ENCODE data around the gene SLC9A9. TPM values are rescaled to one million over a fixed set of nuclear protein-coding genes. Genes with fewer than 3 reads are reported as not detected.

The SLC9A9 gene
- polyA plus RNA-seq, 1 of the 3 experiments (the other 2 are of a cell fraction): 0.05 TPM

- Histone ChIP-seq H3K9me3 (no peaks in the 10 kb centered on the region), H3K27ac (ENCODE audit: low read depth in 2 of 2, low read length in 1 of 2) (no peak overlapping the region), H4K20me1 (ENCODE audit: insufficient read depth) (no peaks in the 10 kb centered on the region), H3K27me3 (ENCODE audit: insufficient read depth) (no peaks in the 10 kb centered on the region), H3K9me2 (no peaks in the 10 kb centered on the region), H3K4me1 (ENCODE audit: control insufficient read depth in 1 of 2, insufficient read depth in 2 of 2, low read depth in 1 of 2, low read length in 1 of 2) (no peaks in the 10 kb centered on the region), H3K9ac (no peak overlapping the region), H2AFZ (ENCODE audit: low read depth) (no peak overlapping the region), H3K4me2 (no peak overlapping the region), H3K79me2 (ENCODE audit: insufficient read depth) (no peaks in the 10 kb centered on the region), H3K4me3 (ENCODE audit: low read depth in 2 of 2, low read length in 1 of 2) (no peak overlapping the region), H3K36me3 (replicated peaks in 1 of 2; ENCODE audit: control insufficient read depth in 1 of 2, insufficient read depth in 2 of 2, low read length in 1 of 2) (no peaks in the 10 kb centered on the region), H3F3A (replicated peaks; ENCODE audit: insufficient read depth) (no peaks in the 10 kb centered on the region)
- no peak for TF ChIP-seq TAF1 (IDR thresholded peaks at IDR 0.05; ENCODE audit: borderline replicate concordance, low read depth, low read length)
- no peak for TF ChIP-seq MEF2A (IDR thresholded peaks at IDR 0.05; ENCODE audit: borderline replicate concordance, low read depth)
- TF ChIP-seq GABPA (IDR thresholded peaks at IDR 0.05; ENCODE audit: low read depth): no peak
- no peak for TF ChIP-seq JUND (IDR thresholded peaks at IDR 0.05)
- no peak for TF ChIP-seq FOXM1 (IDR thresholded peaks at IDR 0.05; ENCODE audit: low read depth)
- TF ChIP-seq FOXJ3 (CRISPR knock-in tag; IDR thresholded peaks at IDR 0.05): no peak
- no peak for TF ChIP-seq RXRA (IDR thresholded peaks at IDR 0.05; ENCODE audit: borderline replicate concordance, low read depth)
- TF ChIP-seq RCOR1 (IDR thresholded peaks at IDR 0.05; ENCODE audit: low read length): no peak
- TF ChIP-seq POLR2AphosphoS5 (IDR thresholded peaks at IDR 0.05; ENCODE audit: low read depth, low read length): no peak
- TF ChIP-seq YY1 (IDR thresholded peaks at IDR 0.05; ENCODE audit: low read depth): no peak
- no peak for TF ChIP-seq CHD2 (IDR thresholded peaks at IDR 0.05; ENCODE audit: low read length, partially characterized antibody)
- no peak for TF ChIP-seq RFX5 (IDR thresholded peaks at IDR 0.05; ENCODE audit: low read length)
- TF ChIP-seq USF1 (IDR thresholded peaks at IDR 0.05; ENCODE audit: borderline replicate concordance, low read depth): no peak
- no peak for TF ChIP-seq RAD21 (IDR thresholded peaks at IDR 0.05; ENCODE audit: low read length)
- no peak for TF ChIP-seq USF2 (IDR thresholded peaks at IDR 0.05; ENCODE audit: borderline replicate concordance, low read depth, low read length)
- TF ChIP-seq ELF1 (IDR thresholded peaks at IDR 0.05): no peak
- TF ChIP-seq NFIC (IDR thresholded peaks at IDR 0.05; ENCODE audit: borderline replicate concordance): no peak
- ChIA-PET POLR2A (no interaction called here), CTCF (no interaction called here)
- WGBS (ENCODE audit: low lambda C conversion rate): 21% methylated on average over 3 of the region's 3 CpGs
- no peak for DNase-seq
Observed at GRCh38 chr3:143220741-143221140, 627.5 kb downstream of the SLC9A9 start.

GRCh38 chr3:143218166-143218835, 630.0 kb downstream of the SLC9A9 start:
- Histone ChIP-seq H3K4me1 (ENCODE audit: control insufficient read depth in 1 of 2, insufficient read depth in 2 of 2, low read depth in 1 of 2, low read length in 1 of 2) (no peaks in the 10 kb centered on the region), H3K79me2 (ENCODE audit: insufficient read depth) (no peaks in the 10 kb centered on the region), H3K4me3 (ENCODE audit: low read depth in 2 of 2, low read length in 1 of 2) (no peak overlapping the region), H3K27ac (ENCODE audit: low read depth in 2 of 2, low read length in 1 of 2) (no peak overlapping the region), H3F3A (replicated peaks; ENCODE audit: insufficient read depth) (no peaks in the 10 kb centered on the region), H3K9ac (no peak overlapping the region), H3K4me2 (no peak overlapping the region), H3K27me3 (ENCODE audit: insufficient read depth) (no peaks in the 10 kb centered on the region), H3K9me2 (no peaks in the 10 kb centered on the region), H4K20me1 (ENCODE audit: insufficient read depth) (no peaks in the 10 kb centered on the region), H2AFZ (ENCODE audit: low read depth) (no peak overlapping the region), H3K9me3 (no peaks in the 10 kb centered on the region), H3K36me3 (replicated peaks in 1 of 2; ENCODE audit: control insufficient read depth in 1 of 2, insufficient read depth in 2 of 2, low read length in 1 of 2) (no peaks in the 10 kb centered on the region)
- CTCF ChIA-PET: no interaction called here
- DNase-seq: no peak
- TF ChIP-seq GATA2 (CRISPR knock-in tag; IDR thresholded peaks at IDR 0.05) (no peak), EZH2phosphoT487 (IDR thresholded peaks at IDR 0.05; ENCODE audit: borderline replicate concordance, low read depth) (no peak)
- 33% methylated on average over 2 of the region's 2 CpGs for WGBS (ENCODE audit: low lambda C conversion rate)
- POLR2A ChIA-PET: no interaction called here

Measured in SK-N-SH (cell line).